Measurements from ENCODE around the gene ACD.

Gene ACD

DNA sequence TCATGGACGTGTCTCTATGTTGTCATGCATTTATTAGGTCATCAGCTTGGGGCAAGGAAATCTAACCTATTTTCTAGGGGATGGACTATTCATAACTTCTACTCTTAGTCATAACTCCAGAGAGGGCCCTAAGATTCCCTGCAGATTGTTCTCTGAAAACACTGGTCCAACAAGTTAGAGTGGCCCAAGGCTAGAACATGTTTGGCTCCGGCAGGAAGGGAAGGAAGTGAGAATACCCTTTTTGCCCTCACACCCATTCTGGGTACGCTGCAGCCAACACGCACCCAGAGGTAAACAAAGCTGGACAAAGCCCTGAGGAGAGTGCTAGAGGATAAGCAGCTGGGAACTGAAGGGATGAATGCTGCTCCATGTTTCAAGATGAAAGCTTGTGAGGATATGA lies 16.5 kb upstream of the ACD start:
- H2AK5ac ChIP-seq (ENCODE audit: low read length, severe bottlenecking): no peak overlapping the region
- 91% methylated on average over 4 of the region's 4 CpGs for WGBS
- no peak overlapping the region for H2BK15ac ChIP-seq (ENCODE audit: low read depth, poor library complexity, severe bottlenecking)
- DNase-seq: no peak
- no peak overlapping the region for H3K4ac ChIP-seq (ENCODE audit: low read depth in 1 of 2, low read length in 2 of 2)
- H2AFZ ChIP-seq (ENCODE audit: low read depth, low read length): no peak overlapping the region
- H3K36me3 ChIP-seq (ENCODE audit: control insufficient read depth in 1 of 2, insufficient read depth in 2 of 2, low read depth in 1 of 2, low read length in 2 of 2): peaks cover 14 to 28% of the 10 kb centered on the region in 2 experiments
- H4K8ac ChIP-seq (ENCODE audit: low read length): no peak overlapping the region
- H3K4me3 ChIP-seq (ENCODE audit: insufficient read depth in 1 of 2, low read depth in 1 of 2, low read length in 2 of 2): no peak overlapping the region
- H3K23ac ChIP-seq (ENCODE audit: low read length in 2 of 2): no peak overlapping the region
- H3K27me3 ChIP-seq (ENCODE audit: control insufficient read depth in 1 of 2, insufficient read depth in 1 of 2, low read length in 2 of 2): no peaks in the 10 kb centered on the region
- H3K4me1 ChIP-seq (ENCODE audit: control insufficient read depth, insufficient read depth, low read depth, low read length): peaks cover 24% of the 10 kb centered on the region
- H4K91ac ChIP-seq (ENCODE audit: low read length): no peak overlapping the region
- no peak overlapping the region for H2BK5ac ChIP-seq (ENCODE audit: low read depth, low read length, poor library complexity, severe bottlenecking)
- H3K4me2 ChIP-seq (ENCODE audit: low read length, poor library complexity, severe bottlenecking): no peak overlapping the region
- no peak overlapping the region for H2BK120ac ChIP-seq (ENCODE audit: low read depth, low read length)
- H3K79me1 ChIP-seq (replicated peaks; ENCODE audit: low read length, poor library complexity, severe bottlenecking): peaks cover 11% of the 10 kb centered on the region
- no peak overlapping the region for H3K9ac ChIP-seq (ENCODE audit: low read length)
- H3K14ac ChIP-seq (ENCODE audit: low read length in 2 of 2): no peak overlapping the region
- H3K9me3 ChIP-seq (ENCODE audit: control insufficient read depth, low read length): no peaks in the 10 kb centered on the region
- no peak overlapping the region for H3K18ac ChIP-seq (ENCODE audit: low read depth in 1 of 2, low read length in 2 of 2)
- H2BK12ac ChIP-seq (ENCODE audit: low read length in 2 of 2): no peak overlapping the region
- H3K27ac ChIP-seq (ENCODE audit: low read length, poor library complexity, severe bottlenecking): no peak overlapping the region

DNA sequence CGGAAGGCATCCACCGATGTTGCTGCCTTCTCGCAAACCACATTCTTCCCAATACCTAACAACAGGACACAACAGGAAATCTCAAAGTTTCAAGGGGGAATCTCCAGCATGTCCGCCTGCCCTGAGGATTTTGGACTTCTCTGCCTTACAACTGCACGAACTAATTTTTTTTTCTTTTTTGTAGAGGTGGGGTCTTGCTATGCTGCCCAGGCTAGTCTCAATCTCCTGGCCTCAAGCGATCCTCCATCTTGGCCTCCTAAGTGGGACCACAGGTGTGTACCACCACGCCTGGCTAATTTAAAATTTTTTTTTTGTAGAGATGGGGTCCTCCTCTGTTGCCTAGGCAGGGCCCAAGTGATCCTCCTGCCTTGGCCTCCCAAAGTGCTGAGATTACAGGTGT lies 15.9 kb upstream of the ACD start:
- WGBS: 100% methylated on average over 5 of the region's 7 CpGs
- H3K27me3 ChIP-seq (ENCODE audit: control insufficient read depth in 1 of 2, insufficient read depth in 1 of 2, low read length in 2 of 2): no peaks in the 10 kb centered on the region
- H2AK5ac ChIP-seq (ENCODE audit: low read length, severe bottlenecking): no peak overlapping the region
- no peak overlapping the region for H2BK120ac ChIP-seq (ENCODE audit: low read depth, low read length)
- H2BK15ac ChIP-seq (ENCODE audit: low read depth, poor library complexity, severe bottlenecking): no peak overlapping the region
- H3K36me3 ChIP-seq (ENCODE audit: control insufficient read depth in 1 of 2, insufficient read depth in 2 of 2, low read depth in 1 of 2, low read length in 2 of 2): peaks cover 14 to 28% of the 10 kb centered on the region in 2 experiments
- peaks cover 11% of the 10 kb centered on the region for H3K79me1 ChIP-seq (replicated peaks; ENCODE audit: low read length, poor library complexity, severe bottlenecking)
- H3K18ac ChIP-seq (ENCODE audit: low read depth in 1 of 2, low read length in 2 of 2): no peak overlapping the region
- no peak overlapping the region for H4K91ac ChIP-seq (ENCODE audit: low read length)
- H3K14ac ChIP-seq (ENCODE audit: low read length in 2 of 2): no peak overlapping the region
- no peaks in the 10 kb centered on the region for H3K9me3 ChIP-seq (ENCODE audit: control insufficient read depth, low read length)
- no peak overlapping the region for H4K8ac ChIP-seq (ENCODE audit: low read length)
- no peak overlapping the region for H3K27ac ChIP-seq (ENCODE audit: low read length, poor library complexity, severe bottlenecking)
- H3K23ac ChIP-seq (ENCODE audit: low read length in 2 of 2): no peak overlapping the region
- H2BK5ac ChIP-seq (ENCODE audit: low read depth, low read length, poor library complexity, severe bottlenecking): no peak overlapping the region
- H3K9ac ChIP-seq (ENCODE audit: low read length): no peak overlapping the region
- H3K4me1 ChIP-seq (ENCODE audit: control insufficient read depth, insufficient read depth, low read depth, low read length): peaks cover 24% of the 10 kb centered on the region
- no peak overlapping the region for H2AFZ ChIP-seq (ENCODE audit: low read depth, low read length)
- no peak overlapping the region for H3K4me3 ChIP-seq (ENCODE audit: insufficient read depth in 1 of 2, low read depth in 1 of 2, low read length in 2 of 2)
- no peak overlapping the region for H3K4me2 ChIP-seq (ENCODE audit: low read length, poor library complexity, severe bottlenecking)
- no peak overlapping the region for H2BK12ac ChIP-seq (ENCODE audit: low read length in 2 of 2)
- no peak for DNase-seq
- H3K4ac ChIP-seq (ENCODE audit: low read depth in 1 of 2, low read length in 2 of 2): no peak overlapping the region

DNA sequence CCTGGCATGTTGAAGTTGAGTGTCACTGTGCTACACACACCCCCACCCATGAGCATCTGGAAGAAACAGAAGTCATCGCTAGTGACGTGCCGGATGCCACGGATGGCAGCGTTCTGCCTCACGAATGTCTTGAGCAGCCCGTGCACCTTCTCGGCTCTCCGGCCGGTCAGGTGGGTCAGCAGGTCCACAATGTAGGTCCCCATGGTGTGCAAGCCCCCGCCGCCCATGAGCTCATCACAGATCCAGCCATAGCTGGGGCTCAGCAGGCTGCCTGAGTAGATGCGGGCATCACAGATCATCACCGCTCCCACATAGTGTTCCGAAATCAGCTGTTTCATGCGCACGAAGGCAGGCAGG lies 15.5 kb upstream of the ACD start:
- Histone ChIP-seq H2AFZ (ENCODE audit: low read depth, low read length) (no peak overlapping the region), H2AK5ac (ENCODE audit: low read length, severe bottlenecking) (no peak overlapping the region), H3K79me1 (replicated peaks; ENCODE audit: low read length, poor library complexity, severe bottlenecking) (peaks cover 11% of the 10 kb centered on the region), H3K27ac (ENCODE audit: low read length, poor library complexity, severe bottlenecking) (no peak overlapping the region), H3K18ac (ENCODE audit: low read depth in 1 of 2, low read length in 2 of 2) (no peak overlapping the region), H2BK15ac (ENCODE audit: low read depth, poor library complexity, severe bottlenecking) (no peak overlapping the region), H3K36me3 (ENCODE audit: control insufficient read depth in 1 of 2, insufficient read depth in 2 of 2, low read depth in 1 of 2, low read length in 2 of 2) (peaks cover 14 to 28% of the 10 kb centered on the region in 2 experiments), H3K14ac (ENCODE audit: low read length in 2 of 2) (no peak overlapping the region), H4K91ac (ENCODE audit: low read length) (no peak overlapping the region), H3K4me3 (ENCODE audit: insufficient read depth in 1 of 2, low read depth in 1 of 2, low read length in 2 of 2) (no peak overlapping the region), H2BK120ac (ENCODE audit: low read depth, low read length) (no peak overlapping the region), H3K9ac (ENCODE audit: low read length) (no peak overlapping the region), H4K8ac (ENCODE audit: low read length) (no peak overlapping the region), H2BK12ac (ENCODE audit: low read length in 2 of 2) (no peak overlapping the region), H3K4me2 (ENCODE audit: low read length, poor library complexity, severe bottlenecking) (no peak overlapping the region), H3K23ac (ENCODE audit: low read length in 2 of 2) (no peak overlapping the region), H3K4ac (ENCODE audit: low read depth in 1 of 2, low read length in 2 of 2) (no peak overlapping the region), H3K4me1 (ENCODE audit: control insufficient read depth, insufficient read depth, low read depth, low read length) (peaks cover 24% of the 10 kb centered on the region), H3K27me3 (ENCODE audit: control insufficient read depth in 1 of 2, insufficient read depth in 1 of 2, low read length in 2 of 2) (no peaks in the 10 kb centered on the region), H2BK5ac (ENCODE audit: low read depth, low read length, poor library complexity, severe bottlenecking) (no peak overlapping the region), H3K9me3 (ENCODE audit: control insufficient read depth, low read length) (no peaks in the 10 kb centered on the region)
- WGBS: 98% methylated on average over 17 of the region's 17 CpGs
- no peak for DNase-seq

DNA sequence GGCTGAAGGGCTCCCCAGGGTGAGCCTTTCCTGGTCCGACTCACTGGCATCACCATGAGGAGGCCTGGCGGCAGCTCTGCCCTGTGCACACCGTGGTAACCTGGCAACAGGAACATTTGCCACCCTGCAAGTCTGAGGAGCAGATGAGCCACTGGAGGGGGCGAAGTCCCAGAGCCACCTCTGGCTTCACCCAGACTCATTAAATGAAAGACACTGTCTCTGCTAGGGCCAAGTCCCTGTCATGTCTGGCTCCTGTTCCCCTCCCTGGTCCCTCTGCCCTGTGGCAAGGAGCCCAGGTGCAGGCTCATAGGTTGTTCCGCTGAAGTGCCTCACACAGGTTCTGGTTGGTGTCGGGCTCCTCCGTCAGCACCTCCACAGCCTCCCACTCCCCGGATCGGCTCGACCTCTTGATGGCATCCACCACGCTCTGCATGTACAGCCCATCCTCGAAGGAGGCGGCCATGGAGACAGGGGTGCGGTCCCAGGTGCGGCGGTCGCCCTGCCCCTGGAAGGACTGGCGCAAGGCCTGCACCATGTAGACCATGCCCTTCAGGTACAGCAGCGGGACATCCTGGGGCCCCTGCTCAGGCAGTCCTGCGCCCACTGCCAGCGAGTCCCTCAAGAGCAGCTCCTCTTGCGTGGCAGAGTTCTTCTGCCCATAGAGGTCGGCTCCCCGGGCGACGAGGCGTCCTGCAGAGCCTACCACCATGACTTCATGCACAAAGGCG lies 15.0 kb upstream of the ACD start:
- Histone ChIP-seq H3K27ac (ENCODE audit: low read length, poor library complexity, severe bottlenecking) (no peak overlapping the region), H3K9ac (ENCODE audit: low read length) (peak overlapping the region; percentile 15), H3K27me3 (ENCODE audit: control insufficient read depth in 1 of 2, insufficient read depth in 1 of 2, low read length in 2 of 2) (no peaks in the 10 kb centered on the region), H3K23ac (ENCODE audit: low read length in 2 of 2) (no peak overlapping the region), H2BK120ac (ENCODE audit: low read depth, low read length) (no peak overlapping the region), H2BK5ac (ENCODE audit: low read depth, low read length, poor library complexity, severe bottlenecking) (no peak overlapping the region), H4K91ac (ENCODE audit: low read length) (no peak overlapping the region), H3K4ac (ENCODE audit: low read depth in 1 of 2, low read length in 2 of 2) (no peak overlapping the region), H2BK12ac (ENCODE audit: low read length in 2 of 2) (no peak overlapping the region), H3K36me3 (ENCODE audit: control insufficient read depth in 1 of 2, insufficient read depth in 2 of 2, low read depth in 1 of 2, low read length in 2 of 2) (peaks cover 14 to 27% of the 10 kb centered on the region in 2 experiments), H3K14ac (ENCODE audit: low read length in 2 of 2) (no peak overlapping the region), H2AK5ac (ENCODE audit: low read length, severe bottlenecking) (no peak overlapping the region), H3K9me3 (ENCODE audit: control insufficient read depth, low read length) (no peaks in the 10 kb centered on the region), H3K79me1 (replicated peaks; ENCODE audit: low read length, poor library complexity, severe bottlenecking) (peaks cover 8% of the 10 kb centered on the region), H3K4me1 (ENCODE audit: control insufficient read depth, insufficient read depth, low read depth, low read length) (peaks cover 24% of the 10 kb centered on the region), H4K8ac (ENCODE audit: low read length) (no peak overlapping the region), H2BK15ac (ENCODE audit: low read depth, poor library complexity, severe bottlenecking) (no peak overlapping the region), H3K4me3 (ENCODE audit: insufficient read depth in 1 of 2, low read depth in 1 of 2, low read length in 2 of 2) (no peak overlapping the region), H3K4me2 (ENCODE audit: low read length, poor library complexity, severe bottlenecking) (no peak overlapping the region), H3K18ac (ENCODE audit: low read depth in 1 of 2, low read length in 2 of 2) (no peak overlapping the region), H2AFZ (ENCODE audit: low read depth, low read length) (no peak overlapping the region)
- DNase-seq: no peak
- WGBS: 99% methylated on average over 28 of the region's 28 CpGs
